Right lobe of liver (tissue), 4 donors: ENCODE data around the gene TMPRSS5.

Source experiments
- POLR2A ChIP-seq: fragments of 450-650 bp; IDR thresholded peaks from one replicate; pipeline ENCODE4 v1.6.1; 2017; ENCODE audit warnings: antibody characterized with exemption, mild to moderate bottlenecking
- TF ChIP-seq, protein P1 (sequence below), 4 donors: fragments of 200-600 bp in 3 of 4; fragments of 450-650 bp in 1 of 4; IDR thresholded peaks; one replicate each; pipeline versions ENCODE4 v1.5.1 to v1.8.0; 2016 to 2022; ENCODE audit warnings: antibody characterized with exemption in 4 of 4, mild to moderate bottlenecking in 2 of 4
- donor health status: DM: no; HTN: no; CAD: no.
- donor health status: DM: no; HTN: no; CAD: no.
- donor health status: DM: no; HTN: yes; CAD: no.

DNA sequence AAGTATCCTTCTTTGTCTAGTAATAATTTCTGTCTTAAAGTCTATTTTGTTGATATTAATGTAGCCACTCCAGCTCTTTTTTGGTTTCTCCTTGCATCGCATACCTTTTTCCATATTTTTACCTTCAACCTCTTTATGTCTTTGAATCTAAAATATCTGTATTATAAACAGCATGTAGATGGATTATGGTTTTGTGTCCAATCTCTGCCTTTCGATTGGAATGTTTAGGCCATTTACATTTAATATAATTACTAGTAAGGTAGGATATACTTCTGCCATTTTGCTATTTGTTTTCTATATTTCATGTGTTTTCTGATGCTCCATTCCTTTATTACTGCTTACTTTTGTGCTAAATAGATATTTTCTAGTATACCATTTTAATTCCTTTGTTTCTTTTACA is 39.5 kb downstream of the TMPRSS5 start:
- TF ChIP-seq, protein P1, sequence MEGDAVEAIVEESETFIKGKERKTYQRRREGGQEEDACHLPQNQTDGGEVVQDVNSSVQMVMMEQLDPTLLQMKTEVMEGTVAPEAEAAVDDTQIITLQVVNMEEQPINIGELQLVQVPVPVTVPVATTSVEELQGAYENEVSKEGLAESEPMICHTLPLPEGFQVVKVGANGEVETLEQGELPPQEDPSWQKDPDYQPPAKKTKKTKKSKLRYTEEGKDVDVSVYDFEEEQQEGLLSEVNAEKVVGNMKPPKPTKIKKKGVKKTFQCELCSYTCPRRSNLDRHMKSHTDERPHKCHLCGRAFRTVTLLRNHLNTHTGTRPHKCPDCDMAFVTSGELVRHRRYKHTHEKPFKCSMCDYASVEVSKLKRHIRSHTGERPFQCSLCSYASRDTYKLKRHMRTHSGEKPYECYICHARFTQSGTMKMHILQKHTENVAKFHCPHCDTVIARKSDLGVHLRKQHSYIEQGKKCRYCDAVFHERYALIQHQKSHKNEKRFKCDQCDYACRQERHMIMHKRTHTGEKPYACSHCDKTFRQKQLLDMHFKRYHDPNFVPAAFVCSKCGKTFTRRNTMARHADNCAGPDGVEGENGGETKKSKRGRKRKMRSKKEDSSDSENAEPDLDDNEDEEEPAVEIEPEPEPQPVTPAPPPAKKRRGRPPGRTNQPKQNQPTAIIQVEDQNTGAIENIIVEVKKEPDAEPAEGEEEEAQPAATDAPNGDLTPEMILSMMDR (IDR thresholded peaks at IDR 0.05) = no peak
- TF ChIP-seq POLR2A = no peak
